HepG2 (cell line): ENCODE measurements around the gene MIDN. TPM values are rescaled to one million over a fixed set of nuclear protein-coding genes. Genes with fewer than 3 reads are reported as not detected.

Source experiments
- DBP ChIP-seq: sonication (generic); formaldehyde crosslinking; IDR thresholded peaks from 2 replicates; pipeline ENCODE4 v1.4.0; 2020; ENCODE audit warnings: missing genetic modification reagents; ENCODE audit errors: not compliant biosample characterization
- GATAD1 ChIP-seq: IDR thresholded peaks from 2 replicates; pipeline ENCODE4 v1.6.1; 2016; ENCODE audit warnings: missing genetic modification reagents, missing compliant biosample characterization
- HMGA1 ChIP-seq: sonication (generic); formaldehyde crosslinking; conservative IDR thresholded peaks from 2 replicates; pipeline ENCODE4 v1.4.0; 2020; ENCODE audit warnings: missing genetic modification reagents
- KAT7 ChIP-seq: IDR thresholded peaks from 2 replicates; pipeline ENCODE4 v1.6.1; 2018; ENCODE audit warnings: borderline replicate concordance, missing compliant biosample characterization
- LRRFIP1 ChIP-seq: sonication (generic); formaldehyde crosslinking; conservative IDR thresholded peaks from 2 replicates; pipeline ENCODE4 v1.4.0; 2020; ENCODE audit warnings: missing genetic modification reagents
- MTERF4 ChIP-seq: sonication (generic); formaldehyde crosslinking; IDR thresholded peaks from 2 replicates; pipeline ENCODE4 v1.8.0; 2023; ENCODE audit warnings: mild to moderate bottlenecking, missing genetic modification reagents
- MXI1 ChIP-seq: IDR thresholded peaks from 3 replicates; pipeline ENCODE4 v1.6.1; 2012; ENCODE audit warnings: low read depth, low read length, inconsistent platforms, borderline replicate concordance
- NFE2L2 ChIP-seq: fragments of 150-350 bp; IDR thresholded peaks from 2 replicates; pipeline ENCODE4 v1.6.1; 2014; ENCODE audit warnings: low read length
- POGZ ChIP-seq: sonication (generic); formaldehyde crosslinking; IDR thresholded peaks from 2 replicates; pipeline ENCODE4 v1.4.0; 2020; ENCODE audit warnings: mild to moderate bottlenecking, missing genetic modification reagents
- POLR2G ChIP-seq: fragments of 200-400 bp; formaldehyde crosslinking; IDR thresholded peaks from 2 replicates; pipeline ENCODE4 v1.6.1; 2018; ENCODE audit warnings: mild to moderate bottlenecking, low read depth, low read length, moderate library complexity
- PRDM15 ChIP-seq: sonication (generic); formaldehyde crosslinking; IDR thresholded peaks from 2 replicates; pipeline ENCODE4 v1.4.0; 2020; ENCODE audit warnings: missing genetic modification reagents
- THAP9 ChIP-seq: sonication (generic); formaldehyde crosslinking; IDR thresholded peaks from 2 replicates; pipeline ENCODE4; 2020; ENCODE audit warnings: missing genetic modification reagents, mild to moderate bottlenecking, borderline replicate concordance
- ZBTB39 ChIP-seq: sonication (generic); formaldehyde crosslinking; IDR thresholded peaks from 2 replicates; pipeline ENCODE4 v1.5.0; 2020; ENCODE audit warnings: missing genetic modification reagents
- ZMYM2 ChIP-seq: sonication (generic); formaldehyde crosslinking; IDR thresholded peaks from 2 replicates; pipeline ENCODE4 v1.8.0; 2022; ENCODE audit warnings: mild to moderate bottlenecking, missing genetic modification reagents
- ZNF629 ChIP-seq: sonication (generic); formaldehyde crosslinking; conservative IDR thresholded peaks from 2 replicates; pipeline ENCODE4 v1.5.0; 2020; ENCODE audit warnings: missing genetic modification reagents
- ZNF850 ChIP-seq: sonication (generic); formaldehyde crosslinking; conservative IDR thresholded peaks from 2 replicates; pipeline ENCODE4 v1.9.0; 2021; ENCODE audit warnings: mild to moderate bottlenecking, missing genetic modification reagents
- polyA plus RNA-seq, 8 experiments: library from polyadenylated mRNA; depleted of rRNA in 3 of 8; stranded (reverse) in 7 of 8; unstranded in 1 of 8; fragments of >200 nt; fragmentation: Illumina TruSeq in 4 of 8; extraction: Trizol in 4 of 8; gene quantifications; 2 replicates each; pipeline versions ENCODE4 v1.2.1 to v1.2.3, GENCODE V29; 2011 to 2016; ENCODE audit warnings: low read depth in 4 of 8, missing spikeins in 1 of 8, mixed read lengths in 1 of 8; ENCODE audit not compliant: insufficient read depth in 1 of 8
- total RNA-seq, 5 experiments: library from RNA; depleted of rRNA; stranded (reverse); fragments of >200 nt; fragmentation: Illumina TruSeq; extraction: Trizol; gene quantifications; 2 replicates each; pipeline ENCODE4 v1.2.3, GENCODE V29; 2016; ENCODE audit warnings: low read depth in 1 of 5

Gene MIDN
- total and polyA plus RNA-seq, 2 of the 13 experiments (the other 11 are each of a cell fraction or from before 2014, with no cell fraction given): 8.4 to 18.0 TPM

GRCh38 chr19:1253514-1254080 is 5.2 kb downstream of the MIDN start (continued):
- TF ChIP-seq PRDM15 (CRISPR knock-in tag) (no peak), HMGA1 (no peak), LRRFIP1 (CRISPR knock-in tag) (no peak), NFE2L2 (no peak), ZBTB39 (CRISPR knock-in tag) (no peak), MXI1 (peak; percentile 47; the same call in 1 of the 3 replicates), GATAD1 (CRISPR knock-in tag) (0 out of 2 replicates have a peak, but pooled peaks have one; percentile 9), ZNF629 (CRISPR knock-in tag) (no peak), THAP9 (no peak; the same call in 1 of the 2 replicates), MTERF4 (CRISPR knock-in tag) (no peak), KAT7 (CRISPR knock-in tag) (no peak), DBP (CRISPR knock-in tag) (no peak), ZMYM2 (CRISPR knock-in tag) (no peak), ZNF850 (CRISPR knock-in tag) (no peak), POLR2G (peak; percentile 2; the same call in 1 of the 2 replicates), POGZ (CRISPR knock-in tag) (0 out of 2 replicates have a peak, but pooled peaks have one; percentile 31)
